WTC11 (cell line): Measurements from ENCODE around the gene NPLOC4. TPM values are rescaled to one million over a fixed set of nuclear protein-coding genes. Genes with fewer than 3 reads are reported as not detected.
A peak's percentile ranks its signal among the peaks of the same experiment; 100 is the strongest.

Source experiments
- ATAC-seq: fragments of 200-7000 bp; cut with Tn5 transposase; 2 replicates; pipeline ENCODE4 v1.10.0; 2021; ENCODE audit warnings: mild to moderate bottlenecking, moderate library complexity
- CTCF ChIA-PET: fragments of 300-600 bp; sonication (Branson Sonifier 250); formaldehyde crosslinking; loops from one replicate; lab custom pipeline; 2021; ENCODE audit warnings: antibody characterized with exemption; lab: Charles Lee
- POLR2A ChIA-PET: fragments of 350-600 bp; sonication (Branson Sonifier 250); formaldehyde crosslinking; loops from one replicate; lab custom pipeline; 2021; ENCODE audit warnings: antibody characterized with exemption; lab: Charles Lee
- DNase-seq: peaks from one replicate; pipeline ENCODE4 v3.0.0; 2021; ENCODE audit warnings: low spot score
- H3K27ac Mint-ChIP-seq: 2 replicates; pipeline ENCODE4 v1.8.0; 2021; ENCODE audit warnings: mixed read lengths
- H3K27me3 Mint-ChIP-seq: 2 replicates; pipeline ENCODE4 v1.8.0; 2021; ENCODE audit warnings: low read depth, mild to moderate bottlenecking, moderate library complexity, mixed read lengths
- H3K36me3 Mint-ChIP-seq: 2 replicates; pipeline ENCODE4 v1.8.0; 2021; ENCODE audit warnings: mixed read lengths
- H3K4me1 Mint-ChIP-seq: 2 replicates; pipeline ENCODE4 v1.8.0; 2022; ENCODE audit warnings: mixed read lengths
- H3K4me3 Mint-ChIP-seq: 2 replicates; pipeline ENCODE4 v1.8.0; 2021; ENCODE audit warnings: mild to moderate bottlenecking, moderate library complexity, mixed read lengths
- H3K9me3 Mint-ChIP-seq: 2 replicates; pipeline ENCODE4 v1.8.0; 2021; ENCODE audit warnings: mixed read lengths
- ARID4B ChIP-seq: sonication (generic); formaldehyde crosslinking; IDR thresholded peaks from 2 replicates; pipeline ENCODE4 v1.8.0; 2023; ENCODE audit warnings: missing genetic modification reagents, mild to moderate bottlenecking, borderline replicate concordance
- E2F1 ChIP-seq: sonication (generic); formaldehyde crosslinking; IDR thresholded peaks from 2 replicates; pipeline ENCODE4 v1.8.0; 2022; ENCODE audit warnings: mild to moderate bottlenecking, missing genetic modification reagents
- ETV6 ChIP-seq: sonication (generic); formaldehyde crosslinking; IDR thresholded peaks from 2 replicates; pipeline ENCODE4 v1.8.1; 2022; ENCODE audit warnings: mild to moderate bottlenecking, missing genetic modification reagents
- GRHL2 ChIP-seq: fragments of 250-450 bp; sonication (Bioruptor Pico); IDR thresholded peaks from 2 replicates; pipeline ENCODE4 v1.8.0; 2022; ENCODE audit warnings: mild to moderate bottlenecking, moderate library complexity; ENCODE audit not compliant: insufficient replicate concordance, severe bottlenecking
- KAT7 ChIP-seq: sonication (generic); formaldehyde crosslinking; IDR thresholded peaks from 2 replicates; pipeline ENCODE4 v1.8.1; 2023; ENCODE audit warnings: missing genetic modification reagents, mild to moderate bottlenecking, borderline replicate concordance
- NR2C2 ChIP-seq: sonication (generic); formaldehyde crosslinking; IDR thresholded peaks from 2 replicates; pipeline ENCODE4 v1.8.0; 2022; ENCODE audit warnings: mild to moderate bottlenecking, missing genetic modification reagents
- OVOL2 ChIP-seq: fragments of 250-450 bp; sonication (Bioruptor Pico); IDR thresholded peaks from 2 replicates; pipeline ENCODE4 v1.9.0; 2021; ENCODE audit warnings: mild to moderate bottlenecking, borderline replicate concordance
- PRDM15 ChIP-seq: sonication (generic); formaldehyde crosslinking; IDR thresholded peaks from 2 replicates; pipeline ENCODE4 v1.8.0; 2022; ENCODE audit warnings: missing genetic modification reagents
- ZBTB21 ChIP-seq: sonication (generic); formaldehyde crosslinking; IDR thresholded peaks from 2 replicates; pipeline ENCODE4 v1.8.1; 2023; ENCODE audit warnings: mild to moderate bottlenecking, missing genetic modification reagents, borderline replicate concordance
- ZNF121 ChIP-seq: sonication (generic); formaldehyde crosslinking; IDR thresholded peaks from 2 replicates; pipeline ENCODE4 v1.8.0; 2023; ENCODE audit warnings: missing genetic modification reagents
- ZNF138 ChIP-seq: sonication (generic); formaldehyde crosslinking; conservative IDR thresholded peaks from 2 replicates; pipeline ENCODE4 v1.8.1; 2022; ENCODE audit warnings: mild to moderate bottlenecking, moderate library complexity, missing genetic modification reagents
- ZNF219 ChIP-seq: sonication (generic); formaldehyde crosslinking; IDR thresholded peaks from 2 replicates; pipeline ENCODE4 v1.8.0; 2023; ENCODE audit warnings: missing genetic modification reagents, mild to moderate bottlenecking, borderline replicate concordance
- ZNF425 ChIP-seq: fragments of 250-450 bp; sonication (Bioruptor Pico); conservative IDR thresholded peaks from 2 replicates; pipeline ENCODE4 v1.9.0; 2021; ENCODE audit warnings: mild to moderate bottlenecking
- total RNA-seq: library from RNA; stranded (reverse); gene quantifications from 3 replicates; pipeline ENCODE4 v1.2.3, GENCODE V29; 2021
- TF ChIP-seq, protein P1 (sequence below): fragments of 250-450 bp; sonication (Bioruptor Pico); IDR thresholded peaks from 2 replicates; pipeline ENCODE4 v1.9.0; 2021; ENCODE audit warnings: mild to moderate bottlenecking, borderline replicate concordance

Gene NPLOC4
- total RNA-seq, 1 experiment from 2014 or later: 83.5 TPM

GRCh38 chr17:81667754-81668153, 30.8 kb upstream of the NPLOC4 start:
- H3K36me3 Mint-ChIP-seq: peaks cover 48% of the 10 kb centered on the region
- H3K9me3 Mint-ChIP-seq: no peaks in the 10 kb centered on the region
- peak overlapping the region; percentile 91 for H3K27ac Mint-ChIP-seq
- peak overlapping the region; percentile 96 for H3K4me3 Mint-ChIP-seq
- TF ChIP-seq ARID4B (no peak), E2F1 (CRISPR knock-in tag) (no peak), OVOL2 (CRISPR knock-in tag) (no peak), GRHL2 (no peak), ETV6 (CRISPR knock-in tag) (no peak), ZNF121 (CRISPR knock-in tag) (no peak)
- TF ChIP-seq, protein P1, sequence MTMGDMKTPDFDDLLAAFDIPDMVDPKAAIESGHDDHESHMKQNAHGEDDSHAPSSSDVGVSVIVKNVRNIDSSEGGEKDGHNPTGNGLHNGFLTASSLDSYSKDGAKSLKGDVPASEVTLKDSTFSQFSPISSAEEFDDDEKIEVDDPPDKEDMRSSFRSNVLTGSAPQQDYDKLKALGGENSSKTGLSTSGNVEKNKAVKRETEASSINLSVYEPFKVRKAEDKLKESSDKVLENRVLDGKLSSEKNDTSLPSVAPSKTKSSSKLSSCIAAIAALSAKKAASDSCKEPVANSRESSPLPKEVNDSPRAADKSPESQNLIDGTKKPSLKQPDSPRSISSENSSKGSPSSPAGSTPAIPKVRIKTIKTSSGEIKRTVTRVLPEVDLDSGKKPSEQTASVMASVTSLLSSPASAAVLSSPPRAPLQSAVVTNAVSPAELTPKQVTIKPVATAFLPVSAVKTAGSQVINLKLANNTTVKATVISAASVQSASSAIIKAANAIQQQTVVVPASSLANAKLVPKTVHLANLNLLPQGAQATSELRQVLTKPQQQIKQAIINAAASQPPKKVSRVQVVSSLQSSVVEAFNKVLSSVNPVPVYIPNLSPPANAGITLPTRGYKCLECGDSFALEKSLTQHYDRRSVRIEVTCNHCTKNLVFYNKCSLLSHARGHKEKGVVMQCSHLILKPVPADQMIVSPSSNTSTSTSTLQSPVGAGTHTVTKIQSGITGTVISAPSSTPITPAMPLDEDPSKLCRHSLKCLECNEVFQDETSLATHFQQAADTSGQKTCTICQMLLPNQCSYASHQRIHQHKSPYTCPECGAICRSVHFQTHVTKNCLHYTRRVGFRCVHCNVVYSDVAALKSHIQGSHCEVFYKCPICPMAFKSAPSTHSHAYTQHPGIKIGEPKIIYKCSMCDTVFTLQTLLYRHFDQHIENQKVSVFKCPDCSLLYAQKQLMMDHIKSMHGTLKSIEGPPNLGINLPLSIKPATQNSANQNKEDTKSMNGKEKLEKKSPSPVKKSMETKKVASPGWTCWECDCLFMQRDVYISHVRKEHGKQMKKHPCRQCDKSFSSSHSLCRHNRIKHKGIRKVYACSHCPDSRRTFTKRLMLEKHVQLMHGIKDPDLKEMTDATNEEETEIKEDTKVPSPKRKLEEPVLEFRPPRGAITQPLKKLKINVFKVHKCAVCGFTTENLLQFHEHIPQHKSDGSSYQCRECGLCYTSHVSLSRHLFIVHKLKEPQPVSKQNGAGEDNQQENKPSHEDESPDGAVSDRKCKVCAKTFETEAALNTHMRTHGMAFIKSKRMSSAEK (CRISPR knock-in tag): no peak
- peaks cover 21% of the 10 kb centered on the region for H3K4me1 Mint-ChIP-seq
- H3K27me3 Mint-ChIP-seq: no peaks in the 10 kb centered on the region
- DNase-seq: peak; percentile 68
- 0 out of 2 replicates have a peak, but pooled peaks have one; percentile 5 for ATAC-seq
- POLR2A ChIA-PET: no interaction called here
- CTCF ChIA-PET: interaction anchor here (0.6 to 1.7 kb wide), 9 partner anchors 16 to 363 kb away, joined by 3 to 10 read pairs (median 4); partner anchors contain the start of genes ARL16, HGS, MRPL12 and NPLOC4

- Mint-ChIP-seq H3K4me1 (peaks cover 21% of the 10 kb centered on the region), H3K27me3 (no peaks in the 10 kb centered on the region), H3K27ac (peak within 1 kb of the TSS; percentile 97), H3K9me3 (no peaks in the 10 kb centered on the region), H3K36me3 (peaks cover 36% of the 10 kb centered on the region), H3K4me3 (peak within 1 kb of the TSS; percentile 96)
- peak; percentile 95 for ATAC-seq
- ChIA-PET CTCF (interaction anchor here (1.0 to 1.7 kb wide), 4 partner anchors 9 to 364 kb away, joined by 3 to 5 read pairs (median 4); partner anchors contain the start of gene MRPL12), POLR2A (interaction anchor here (1.0 kb wide), 1 partner anchor 17 kb away, joined by 6 read pairs; the partner anchor contains the start of genes ARL16 and HGS)
- DNase-seq: peak; percentile 96
- TF ChIP-seq KAT7 (CRISPR knock-in tag): peak; percentile 80; the same call in 1 of the 2 replicates
- TF ChIP-seq NR2C2: peak; percentile 53; the same call in 1 of the 2 replicates
- no peak; the same call in 1 of the 2 replicates for TF ChIP-seq ZNF219 (CRISPR knock-in tag)
- no peak for TF ChIP-seq ZNF138
- no peak for TF ChIP-seq ZNF425 (CRISPR knock-in tag)
- peak; percentile 13; the same call in 1 of the 2 replicates for TF ChIP-seq PRDM15
- no peak; the same call in 1 of the 2 replicates for TF ChIP-seq ZBTB21
Measured at GRCh38 chr17:81666342-81667191, 29.7 kb upstream of the NPLOC4 start, which contains the start of the genes CCDC137 and OXLD1. Gene CCDC137 (plus strand): TSS chr17:81666737. CDS start chr17:81666767, 30 bp downstream. Gene OXLD1 (minus strand): TSS chr17:81666605. CDS start chr17:81666577, 28 bp downstream.
